ENCODE results near the gene C1QTNF1. TPM values are rescaled to one million over a fixed set of nuclear protein-coding genes. Genes with fewer than 3 reads are reported as not detected.

Gene C1QTNF1
- polyA plus RNA-seq, 1 of the 3 experiments (the other 2 are of a cell fraction), result 14.3 TPM

DNA sequence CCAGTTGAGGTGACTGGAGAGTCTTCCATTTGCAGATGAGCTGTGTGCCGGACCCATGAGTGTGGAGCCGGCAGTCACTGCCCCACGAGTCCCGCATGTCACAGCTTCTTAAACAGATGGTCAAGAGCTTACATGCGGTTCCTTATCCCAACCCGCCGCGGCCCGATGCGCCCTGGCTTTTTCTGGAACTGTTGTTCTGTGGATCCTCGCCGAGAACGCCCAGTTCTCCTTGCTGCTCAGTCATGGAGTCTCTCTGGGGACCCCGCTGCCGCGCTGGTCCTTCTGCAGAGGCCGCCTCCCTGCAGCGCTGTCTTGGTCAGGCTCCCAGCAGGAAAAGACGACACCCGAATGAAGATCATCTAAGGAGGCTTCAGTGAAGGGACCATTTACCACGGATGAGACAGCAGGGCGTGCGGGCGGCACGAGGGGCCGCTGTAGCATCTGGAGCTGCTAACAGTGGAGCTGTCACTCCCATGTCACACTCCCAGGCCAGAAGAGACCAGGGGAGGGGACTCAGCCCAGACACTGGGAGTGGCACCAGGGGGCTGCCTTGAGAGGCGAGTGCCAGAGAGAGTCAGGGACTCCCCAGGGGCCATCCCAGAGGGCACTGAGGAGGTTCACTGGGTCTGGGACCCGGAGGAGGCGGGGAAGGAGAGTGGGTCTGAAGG is 33.5 kb upstream of the C1QTNF1 start (continued):
- TF ChIP-seq ZBTB33 (IDR thresholded peaks at IDR 0.05; ENCODE audit: borderline replicate concordance, low read depth), result no peak
- no peak for TF ChIP-seq FOXM1 (IDR thresholded peaks at IDR 0.05; ENCODE audit: low read depth)
- no peak for TF ChIP-seq RXRA (IDR thresholded peaks at IDR 0.05; ENCODE audit: borderline replicate concordance, low read depth)

DNA sequence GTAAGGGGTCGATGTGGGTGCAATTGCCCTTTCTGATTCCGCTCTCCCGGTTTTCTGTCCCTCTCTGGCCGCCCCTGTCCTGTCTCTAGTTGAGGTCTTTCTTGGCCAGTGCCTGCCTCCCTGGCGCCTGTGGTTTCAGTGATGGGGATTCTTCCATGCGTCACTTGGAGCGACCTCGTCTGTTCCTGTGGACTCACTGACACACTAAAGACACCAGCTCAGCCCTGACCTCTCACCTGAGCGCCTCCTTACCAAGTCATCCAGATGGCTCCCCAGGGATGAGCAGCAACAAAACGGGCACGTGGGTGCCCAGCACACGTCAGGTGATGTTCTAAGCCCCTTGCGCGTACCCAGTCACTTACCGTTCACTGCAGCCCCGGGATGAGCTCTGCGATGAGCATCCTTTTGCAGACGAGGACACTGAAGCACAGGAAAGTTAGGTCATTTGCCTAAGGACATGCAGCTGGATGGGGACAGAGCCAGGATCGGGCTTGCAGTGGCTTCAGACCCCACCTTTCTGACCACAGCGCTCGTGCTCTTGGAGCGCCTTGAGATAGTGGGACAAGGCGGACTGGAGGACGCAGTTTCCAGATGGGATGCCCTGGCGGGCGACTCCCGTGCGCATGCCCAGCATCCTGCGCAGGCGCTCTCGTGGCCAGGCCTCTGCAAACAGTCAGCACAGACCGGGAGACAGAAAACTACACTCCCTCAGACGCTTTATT is 32.8 kb upstream of the C1QTNF1 start:
- ChIA-PET CTCF (interaction anchor here (1.0 to 2.5 kb wide), 11 partner anchors 12 to 402 kb away, joined by 3 to 14 read pairs (median 3); no protein-coding TSS in a partner anchor), POLR2A (no interaction called here)
- Histone ChIP-seq H3K27me3 (ENCODE audit: insufficient read depth) (no peaks in the 10 kb centered on the region), H3K4me1 (ENCODE audit: control insufficient read depth in 1 of 2, insufficient read depth in 2 of 2, low read depth in 1 of 2, low read length in 1 of 2) (peaks cover 7 to 10% of the 10 kb centered on the region in 2 experiments; a peak in 3 of 4 replicates), H3K27ac (ENCODE audit: low read depth in 2 of 2, low read length in 1 of 2) (no peak overlapping the region), H4K20me1 (ENCODE audit: insufficient read depth) (peaks cover 21% of the 10 kb centered on the region), H3K4me2 (no peak overlapping the region), H3K9me2 (no peaks in the 10 kb centered on the region), H3K9ac (no peak overlapping the region), H3F3A (replicated peaks; ENCODE audit: insufficient read depth) (peaks cover 11% of the 10 kb centered on the region), H3K36me3 (replicated peaks in 1 of 2; ENCODE audit: control insufficient read depth in 1 of 2, insufficient read depth in 2 of 2, low read length in 1 of 2) (peaks cover 35 to 55% of the 10 kb centered on the region in 2 experiments), H2AFZ (ENCODE audit: low read depth) (no peak overlapping the region), H3K79me2 (ENCODE audit: insufficient read depth) (peaks cover 15% of the 10 kb centered on the region; the same call in 1 of the 2 replicates), H3K9me3 (no peaks in the 10 kb centered on the region), H3K4me3 (ENCODE audit: low read depth in 2 of 2, low read length in 1 of 2) (no peak overlapping the region)
- no peak for TF ChIP-seq NRF1 (IDR thresholded peaks at IDR 0.05; ENCODE audit: low read depth, low read length)
- DNase-seq, result peak; percentile 19
- 95% methylated on average over 33 of the region's 33 CpGs for WGBS (ENCODE audit: low lambda C conversion rate)

- TF ChIP-seq TCF12 (IDR thresholded peaks at IDR 0.05) (no peak), YY1 (IDR thresholded peaks at IDR 0.05; ENCODE audit: low read depth) (no peak), RCOR1 (IDR thresholded peaks at IDR 0.05; ENCODE audit: low read length) (no peak), JUND (IDR thresholded peaks at IDR 0.05) (no peak), MXI1 (IDR thresholded peaks at IDR 0.05; ENCODE audit: low read depth, low read length) (no peak)
- H3K4me3 ChIP-seq (ENCODE audit: low read depth in 2 of 2, low read length in 1 of 2), result no peak overlapping the region
- H3F3A ChIP-seq (replicated peaks; ENCODE audit: insufficient read depth), result peaks cover 7% of the 10 kb centered on the region
- ChIA-PET POLR2A (no interaction called here), CTCF (interaction anchor here (1.0 to 11.1 kb wide), 12 partner anchors 12 to 402 kb away, joined by 3 to 133 read pairs (median 4); partner anchors contain the start of gene LGALS3BP)
- H3K4me2 ChIP-seq, result no peak overlapping the region
- WGBS (ENCODE audit: low lambda C conversion rate), result 98% methylated on average over 22 of the region's 22 CpGs
- no peaks in the 10 kb centered on the region for H3K9me2 ChIP-seq
- DNase-seq, result peak; percentile 26
- no peaks in the 10 kb centered on the region for H3K9me3 ChIP-seq
- peaks cover 23% of the 10 kb centered on the region; the same call in 1 of the 2 replicates for H3K79me2 ChIP-seq (ENCODE audit: insufficient read depth)
- no peak overlapping the region for H3K9ac ChIP-seq
- H3K36me3 ChIP-seq (replicated peaks in 1 of 2; ENCODE audit: control insufficient read depth in 1 of 2, insufficient read depth in 2 of 2, low read length in 1 of 2), result peaks cover 43 to 63% of the 10 kb centered on the region in 2 experiments
- H3K27me3 ChIP-seq (ENCODE audit: insufficient read depth), result no peaks in the 10 kb centered on the region
- peaks cover 21% of the 10 kb centered on the region for H4K20me1 ChIP-seq (ENCODE audit: insufficient read depth)
- H3K27ac ChIP-seq (ENCODE audit: low read depth in 2 of 2, low read length in 1 of 2), result no peak overlapping the region
- H2AFZ ChIP-seq (ENCODE audit: low read depth), result no peak overlapping the region
- peaks cover 1 to 2% of the 10 kb centered on the region in 2 experiments; a peak in 3 of 4 replicates for H3K4me1 ChIP-seq (ENCODE audit: control insufficient read depth in 1 of 2, insufficient read depth in 2 of 2, low read depth in 1 of 2, low read length in 1 of 2)
Observed at GRCh38 chr17:78991906-78992532, 31.9 kb upstream of the C1QTNF1 start.

Measured in SK-N-SH (cell line).